ENCODE measurements around the gene BZW1.

BZW1 gene

GRCh38 chr2:200781616-200782015, 30.1 kb upstream of the BZW1 start:
- DNase-seq (ENCODE audit: low spot score in 2 of 2) = no peak
- no peaks in the 10 kb centered on the region for H3K27me3 ChIP-seq (ENCODE audit: low read depth)
- no peaks in the 10 kb centered on the region for H3K36me3 ChIP-seq (replicated peaks)
- no peak overlapping the region for H3K4me3 ChIP-seq
- no peaks in the 10 kb centered on the region for H3K4me1 ChIP-seq
- H3K9me3 ChIP-seq = no peaks in the 10 kb centered on the region
- in situ Hi-C loops (cut with MboI; ENCODE audit: low sequenced_read_pairs) = no loop called here

- Histone ChIP-seq H3K4me1 (no peaks in the 10 kb centered on the region), H3K36me3 (replicated peaks) (no peaks in the 10 kb centered on the region)
- in situ Hi-C loops (cut with MboI; ENCODE audit: low sequenced_read_pairs) = no loop called here
These were observed 29.5 kb upstream of the BZW1 start for GRCh38 chr2:200782251-200782650.

DNA sequence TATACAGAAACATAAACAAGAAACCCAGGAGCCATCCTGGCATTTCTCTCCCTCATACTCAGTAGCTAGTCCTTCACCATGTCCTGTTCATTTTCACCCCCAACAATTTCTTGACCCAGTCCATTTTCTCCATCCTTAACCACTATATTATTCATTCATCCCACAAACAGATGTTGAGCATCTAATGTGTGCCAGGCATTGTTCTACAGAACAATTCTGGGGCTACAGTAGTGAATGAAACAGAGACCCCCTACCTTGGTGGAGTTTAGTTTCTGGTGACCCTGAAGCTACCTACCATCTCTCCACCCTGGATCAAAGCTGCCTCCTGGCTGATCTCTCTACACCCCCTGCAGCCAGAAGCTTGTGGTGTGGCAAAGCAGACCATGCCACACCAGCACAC, 27.5 kb upstream of the BZW1 start:
- Histone ChIP-seq H3K9me3 (no peaks in the 10 kb centered on the region), H3K36me3 (replicated peaks) (no peaks in the 10 kb centered on the region), H3K4me3 (no peak overlapping the region), H3K4me1 (no peaks in the 10 kb centered on the region), H3K27me3 (ENCODE audit: low read depth) (no peaks in the 10 kb centered on the region)
- no peak for DNase-seq (ENCODE audit: low spot score in 2 of 2)
- in situ Hi-C loops (cut with MboI; ENCODE audit: low sequenced_read_pairs) = no loop called here

More at GRCh38 chr2:200782251-200782650, 29.5 kb upstream of the BZW1 start:
- DNase-seq (ENCODE audit: low spot score in 2 of 2) = no peak
- H3K4me3 ChIP-seq = no peak overlapping the region
- H3K9me3 ChIP-seq = no peaks in the 10 kb centered on the region
- H3K27me3 ChIP-seq (ENCODE audit: low read depth) = no peaks in the 10 kb centered on the region

GRCh38 chr2:200786423-200786822, 25.3 kb upstream of the BZW1 start:
- Histone ChIP-seq H3K27me3 (ENCODE audit: low read depth) (no peaks in the 10 kb centered on the region), H3K9me3 (no peaks in the 10 kb centered on the region), H3K4me1 (peaks cover 4% of the 10 kb centered on the region; the same call in 1 of the 2 replicates), H3K36me3 (replicated peaks) (no peaks in the 10 kb centered on the region), H3K4me3 (no peak overlapping the region)
- no peak for DNase-seq (ENCODE audit: low spot score in 2 of 2)
- in situ Hi-C loops (cut with MboI; ENCODE audit: low sequenced_read_pairs) = no loop called here

DNA sequence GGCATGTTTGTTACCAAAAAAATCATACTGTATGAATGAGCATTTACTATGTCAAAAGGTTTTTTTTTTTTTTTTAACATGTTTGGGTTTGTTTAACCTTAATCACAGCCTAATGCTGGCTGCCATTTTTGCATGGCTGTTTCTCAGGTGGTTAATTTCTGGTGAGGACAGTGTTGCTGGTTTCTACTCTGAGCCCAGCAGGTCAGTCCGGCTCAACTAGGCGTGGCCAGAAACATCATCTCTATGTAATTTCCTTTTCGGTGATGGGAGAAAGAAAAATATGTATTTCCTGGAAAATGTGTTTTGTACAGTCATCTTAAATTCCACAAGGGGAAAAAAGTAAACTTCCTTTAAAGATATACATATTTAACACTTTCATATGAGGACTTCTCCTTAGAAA, 24.9 kb upstream of the BZW1 start:
- in situ Hi-C loops (cut with MboI; ENCODE audit: low sequenced_read_pairs) = no loop called here
- no peaks in the 10 kb centered on the region for H3K9me3 ChIP-seq
- DNase-seq (ENCODE audit: low spot score in 2 of 2) = no peak
- H3K36me3 ChIP-seq (replicated peaks) = no peaks in the 10 kb centered on the region
- H3K27me3 ChIP-seq (ENCODE audit: low read depth) = no peaks in the 10 kb centered on the region
- peaks cover 4% of the 10 kb centered on the region; the same call in 1 of the 2 replicates for H3K4me1 ChIP-seq
- H3K4me3 ChIP-seq = no peak overlapping the region

GRCh38 chr2:200787351-200788120, 24.2 kb upstream of the BZW1 start:
- H3K36me3 ChIP-seq (replicated peaks) = no peaks in the 10 kb centered on the region
- H3K4me1 ChIP-seq = peaks cover 4% of the 10 kb centered on the region; the same call in 1 of the 2 replicates
- in situ Hi-C loops (cut with MboI; ENCODE audit: low sequenced_read_pairs) = no loop called here
- no peaks in the 10 kb centered on the region for H3K9me3 ChIP-seq
- H3K4me3 ChIP-seq = no peak overlapping the region
- H3K27me3 ChIP-seq (ENCODE audit: low read depth) = no peaks in the 10 kb centered on the region
- DNase-seq (ENCODE audit: low spot score in 2 of 2) = no peak

GRCh38 chr2:200788121-200788718, 23.5 kb upstream of the BZW1 start:
- Histone ChIP-seq H3K36me3 (replicated peaks) (no peaks in the 10 kb centered on the region), H3K4me3 (no peak overlapping the region), H3K9me3 (no peaks in the 10 kb centered on the region), H3K27me3 (ENCODE audit: low read depth) (no peaks in the 10 kb centered on the region), H3K4me1 (peaks cover 4% of the 10 kb centered on the region; the same call in 1 of the 2 replicates)
- no peak for DNase-seq (ENCODE audit: low spot score in 2 of 2)
- in situ Hi-C loops (cut with MboI; ENCODE audit: low sequenced_read_pairs) = no loop called here

DNA sequence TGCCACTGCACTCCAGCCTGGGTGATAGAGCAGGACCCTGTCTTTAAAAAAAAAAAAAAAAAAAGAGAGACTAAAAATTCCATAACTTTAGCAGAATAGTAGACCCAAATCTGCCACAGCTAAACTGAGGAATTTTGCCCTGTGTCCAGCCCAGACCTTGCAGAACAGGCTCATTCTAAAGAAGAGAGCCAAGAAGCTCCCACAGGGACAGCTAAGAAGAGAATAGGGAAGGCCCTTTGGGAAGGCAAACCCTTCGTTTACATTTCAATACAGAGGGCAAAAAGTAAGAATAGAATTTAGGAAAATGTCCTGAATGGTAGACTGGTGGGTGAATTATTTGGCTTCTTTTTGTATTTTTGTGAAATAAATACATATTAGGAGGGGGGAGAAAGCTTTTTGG, 21.5 kb upstream of the BZW1 start:
- Histone ChIP-seq H3K27me3 (ENCODE audit: low read depth) (no peaks in the 10 kb centered on the region), H3K9me3 (no peaks in the 10 kb centered on the region), H3K4me1 (peaks cover 4% of the 10 kb centered on the region; the same call in 1 of the 2 replicates), H3K36me3 (replicated peaks) (no peaks in the 10 kb centered on the region), H3K4me3 (no peak overlapping the region)
- no peak for DNase-seq (ENCODE audit: low spot score in 2 of 2)
- in situ Hi-C loops (cut with MboI; ENCODE audit: low sequenced_read_pairs) = no loop called here

DNA sequence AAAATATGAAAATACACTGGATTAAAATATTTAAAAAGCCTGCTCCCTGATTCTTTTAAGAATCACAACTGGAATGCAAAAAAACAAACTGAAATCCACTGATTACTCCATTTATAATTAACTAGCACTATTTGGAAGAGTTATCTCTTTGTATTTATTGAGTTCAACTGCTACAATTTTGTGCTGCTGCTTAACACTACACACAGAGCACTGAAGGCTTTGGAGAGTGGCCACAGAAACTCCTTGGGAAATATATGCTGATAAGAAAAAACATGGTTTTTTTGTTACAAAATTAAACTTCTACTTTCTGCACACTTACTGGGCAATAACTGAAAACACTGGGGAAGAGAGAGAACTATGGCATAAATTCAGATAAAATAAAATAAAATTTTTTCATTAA, 19.8 kb upstream of the BZW1 start:
- peaks cover 4% of the 10 kb centered on the region; the same call in 1 of the 2 replicates for H3K4me1 ChIP-seq

GRCh38 chr2:200794143-200794542, 17.6 kb upstream of the BZW1 start:
- Histone ChIP-seq H3K36me3 (replicated peaks) (no peaks in the 10 kb centered on the region), H3K4me1 (peaks cover 4% of the 10 kb centered on the region; the same call in 1 of the 2 replicates), H3K9me3 (no peaks in the 10 kb centered on the region), H3K27me3 (ENCODE audit: low read depth) (no peaks in the 10 kb centered on the region), H3K4me3 (no peak overlapping the region)
- no peak for DNase-seq (ENCODE audit: low spot score in 2 of 2)
- in situ Hi-C loops (cut with MboI; ENCODE audit: low sequenced_read_pairs) = no loop called here

More for the DNA sequence above, 19.8 kb upstream of the BZW1 start:
- DNase-seq (ENCODE audit: low spot score in 2 of 2) = no peak
- H3K9me3 ChIP-seq = no peaks in the 10 kb centered on the region
- no peak overlapping the region for H3K4me3 ChIP-seq
- no peaks in the 10 kb centered on the region for H3K27me3 ChIP-seq (ENCODE audit: low read depth)
- in situ Hi-C loops (cut with MboI; ENCODE audit: low sequenced_read_pairs) = no loop called here
- no peaks in the 10 kb centered on the region for H3K36me3 ChIP-seq (replicated peaks)

GRCh38 chr2:200795028-200795440, 16.7 kb upstream of the BZW1 start:
- no peak for DNase-seq (ENCODE audit: low spot score in 2 of 2)

GRCh38 chr2:200796561-200796960, 15.1 kb upstream of the BZW1 start:
- Histone ChIP-seq H3K4me1 (no peaks in the 10 kb centered on the region; the same call in 1 of the 2 replicates), H3K27me3 (ENCODE audit: low read depth) (no peaks in the 10 kb centered on the region), H3K9me3 (no peaks in the 10 kb centered on the region), H3K36me3 (replicated peaks) (no peaks in the 10 kb centered on the region), H3K4me3 (no peak overlapping the region)
- in situ Hi-C loops (cut with MboI; ENCODE audit: low sequenced_read_pairs) = no loop called here
- no peak for DNase-seq (ENCODE audit: low spot score in 2 of 2)

More at GRCh38 chr2:200795028-200795440, 16.7 kb upstream of the BZW1 start:
- no peaks in the 10 kb centered on the region for H3K36me3 ChIP-seq (replicated peaks)
- in situ Hi-C loops (cut with MboI; ENCODE audit: low sequenced_read_pairs) = no loop called here
- H3K4me3 ChIP-seq = no peak overlapping the region
- H3K9me3 ChIP-seq = no peaks in the 10 kb centered on the region
- peaks cover 4% of the 10 kb centered on the region for H3K4me1 ChIP-seq
- no peaks in the 10 kb centered on the region for H3K27me3 ChIP-seq (ENCODE audit: low read depth)

GRCh38 chr2:200797242-200797770, 14.4 kb upstream of the BZW1 start:
- in situ Hi-C loops (cut with MboI; ENCODE audit: low sequenced_read_pairs) = no loop called here
- Histone ChIP-seq H3K4me1 (no peaks in the 10 kb centered on the region; the same call in 1 of the 2 replicates), H3K4me3 (no peak overlapping the region), H3K36me3 (replicated peaks) (no peaks in the 10 kb centered on the region), H3K9me3 (no peaks in the 10 kb centered on the region), H3K27me3 (ENCODE audit: low read depth) (no peaks in the 10 kb centered on the region)
- no peak for DNase-seq (ENCODE audit: low spot score in 2 of 2)

DNA sequence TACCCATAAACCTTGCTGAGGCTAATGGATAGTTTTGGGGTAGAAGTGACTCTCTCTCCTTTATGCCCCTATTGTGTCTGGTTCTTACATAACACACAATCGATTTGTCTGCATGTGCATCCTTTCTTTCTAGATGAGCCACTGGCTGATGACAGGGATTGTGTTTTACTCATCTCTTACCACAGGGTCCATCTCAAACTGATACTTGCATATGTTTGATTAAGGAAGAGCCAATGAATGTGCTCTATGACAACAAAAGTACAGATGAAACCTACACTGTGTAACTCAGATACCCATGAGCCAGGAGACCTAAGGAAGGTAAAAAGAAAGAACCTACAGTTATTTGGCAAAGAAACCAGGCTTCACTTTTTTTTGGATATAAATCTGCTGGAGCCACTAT, 13.2 kb upstream of the BZW1 start:
- no peaks in the 10 kb centered on the region for H3K36me3 ChIP-seq (replicated peaks)
- H3K4me1 ChIP-seq = peaks cover 8% of the 10 kb centered on the region
- H3K27me3 ChIP-seq (ENCODE audit: low read depth) = no peaks in the 10 kb centered on the region
- DNase-seq (ENCODE audit: low spot score in 2 of 2) = no peak
- H3K4me3 ChIP-seq = no peak overlapping the region
- in situ Hi-C loops (cut with MboI; ENCODE audit: low sequenced_read_pairs) = no loop called here
- H3K9me3 ChIP-seq = no peaks in the 10 kb centered on the region
